ENCODE data around the gene ARX. TPM values are rescaled to one million over a fixed set of nuclear protein-coding genes. Genes with fewer than 3 reads are reported as not detected.

ARX gene
- total and polyA plus RNA-seq, 4 donors = 0.21 to 1.8 (median 0.43) TPM; not detected in 1

- Histone ChIP-seq H3K9ac (ENCODE audit: insufficient read depth in 1 of 2, low read length in 2 of 2) (no peak overlapping the region), H3K36me3 (ENCODE audit: control insufficient read depth in 4 of 4, insufficient read depth in 4 of 4, low read length in 4 of 4) (no peaks in the 10 kb centered on the region), H3K9me3 (ENCODE audit: control insufficient read depth in 4 of 4, insufficient read depth in 3 of 4, low read length in 3 of 4) (peaks cover 0 to 16% (median 0%) of the 10 kb centered on the region in 4 donors), H3K4me1 (ENCODE audit: control insufficient read depth in 5 of 5, insufficient read depth in 5 of 5, low read length in 5 of 5) (peaks cover 0 to 6% (median 0%) of the 10 kb centered on the region in 5 donors), H3K27ac (ENCODE audit: low read depth in 1 of 2, low read length in 1 of 2) (no peak overlapping the region), H3K27me3 (ENCODE audit: control insufficient read depth in 3 of 3, insufficient read depth in 3 of 3, low read length in 2 of 3) (peaks cover 14 to 93% (median 89%) of the 10 kb centered on the region in 3 donors), H3K4me3 (no peak overlapping the region)
- no peak for TF ChIP-seq CTCF (IDR thresholded peaks at IDR 0.05; ENCODE audit: control extremely low read depth, extremely low read depth)
- ATAC-seq (ENCODE audit: insufficient read depth, low FRiP score) (no peak), DNase-seq (peak in 1 of 3 donors; percentile 2)
- WGBS, 2 donors = 6 to 26% methylated on average over 22 of the region's 22 CpGs
These were observed 4.1 kb upstream of the ARX start for GRCh38 chrX:25019707-25020390.

- no peak for TF ChIP-seq CTCF (IDR thresholded peaks at IDR 0.05; ENCODE audit: control extremely low read depth, extremely low read depth)
- Histone ChIP-seq H3K4me3 (no peak overlapping the region), H3K27me3 (ENCODE audit: control insufficient read depth in 3 of 3, insufficient read depth in 3 of 3, low read length in 2 of 3) (peaks cover 17 to 91% (median 90%) of the 10 kb centered on the region in 3 donors), H3K9ac (ENCODE audit: insufficient read depth in 1 of 2, low read length in 2 of 2) (no peak overlapping the region), H3K36me3 (ENCODE audit: control insufficient read depth in 4 of 4, insufficient read depth in 4 of 4, low read length in 4 of 4) (no peaks in the 10 kb centered on the region), H3K4me1 (ENCODE audit: control insufficient read depth in 5 of 5, insufficient read depth in 5 of 5, low read length in 5 of 5) (peaks cover 0 to 7% (median 0%) of the 10 kb centered on the region in 5 donors), H3K27ac (ENCODE audit: low read depth in 1 of 2, low read length in 1 of 2) (no peak overlapping the region), H3K9me3 (ENCODE audit: control insufficient read depth in 4 of 4, insufficient read depth in 3 of 4, low read length in 3 of 4) (peaks cover 0 to 16% (median 0%) of the 10 kb centered on the region in 4 donors)
- no peak for ATAC-seq (ENCODE audit: insufficient read depth, low FRiP score)
- 23 to 27% methylated on average over 3 of the region's 3 CpGs for WGBS, 2 donors
- peak in 1 of 3 donors; percentile 6 for DNase-seq
These were observed 2.9 kb upstream of the ARX start for GRCh38 chrX:25018682-25019081.

- 1 to 20% methylated on average over 30 to 32 of the region's 32 CpGs for WGBS, 2 donors
- ATAC-seq (ENCODE audit: insufficient read depth, low FRiP score) = no peak
- H3K4me1 ChIP-seq (ENCODE audit: control insufficient read depth in 5 of 5, insufficient read depth in 5 of 5, low read length in 5 of 5) = peaks cover 0 to 11% (median 0%) of the 10 kb centered on the region in 5 donors
- H3K27ac ChIP-seq (ENCODE audit: low read depth in 1 of 2, low read length in 1 of 2) = no peak overlapping the region
- peaks cover 23 to 86% (median 83%) of the 10 kb centered on the region in 3 donors for H3K27me3 ChIP-seq (ENCODE audit: control insufficient read depth in 3 of 3, insufficient read depth in 3 of 3, low read length in 2 of 3)
- no peak overlapping the region for H3K4me3 ChIP-seq
- H3K9me3 ChIP-seq (ENCODE audit: control insufficient read depth in 4 of 4, insufficient read depth in 3 of 4, low read length in 3 of 4) = peaks cover 0 to 21% (median 0%) of the 10 kb centered on the region in 4 donors
- peak in 1 of 3 donors; percentile 23 for DNase-seq
- no peak overlapping the region for H3K9ac ChIP-seq (ENCODE audit: insufficient read depth in 1 of 2, low read length in 2 of 2)
- no peak for TF ChIP-seq CTCF (IDR thresholded peaks at IDR 0.05; ENCODE audit: control extremely low read depth, extremely low read depth)
- H3K36me3 ChIP-seq (ENCODE audit: control insufficient read depth in 4 of 4, insufficient read depth in 4 of 4, low read length in 4 of 4) = no peaks in the 10 kb centered on the region
These were observed 2.0 kb upstream of the ARX start for GRCh38 chrX:25017667-25018247.
